HL-60/S4 treated with retinoic acid at 250 ng/mL for 4 days and 3 days (cell line): ENCODE data around the gene UNC5B.
"Not testable (repeated sequence)": the region's sequence is repeated elsewhere in the genome, so short reads cannot be mapped to it uniquely, and the experiment has no call there.

Experiments
- in situ Hi-C: fragments of 300-500 bp; cut with MboI; formaldehyde crosslinking; loops from 2 replicates; pipeline ENCODE4 v1.7.0; 2022; ENCODE audit warnings: low sequenced_read_pairs

The UNC5B gene

DNA sequence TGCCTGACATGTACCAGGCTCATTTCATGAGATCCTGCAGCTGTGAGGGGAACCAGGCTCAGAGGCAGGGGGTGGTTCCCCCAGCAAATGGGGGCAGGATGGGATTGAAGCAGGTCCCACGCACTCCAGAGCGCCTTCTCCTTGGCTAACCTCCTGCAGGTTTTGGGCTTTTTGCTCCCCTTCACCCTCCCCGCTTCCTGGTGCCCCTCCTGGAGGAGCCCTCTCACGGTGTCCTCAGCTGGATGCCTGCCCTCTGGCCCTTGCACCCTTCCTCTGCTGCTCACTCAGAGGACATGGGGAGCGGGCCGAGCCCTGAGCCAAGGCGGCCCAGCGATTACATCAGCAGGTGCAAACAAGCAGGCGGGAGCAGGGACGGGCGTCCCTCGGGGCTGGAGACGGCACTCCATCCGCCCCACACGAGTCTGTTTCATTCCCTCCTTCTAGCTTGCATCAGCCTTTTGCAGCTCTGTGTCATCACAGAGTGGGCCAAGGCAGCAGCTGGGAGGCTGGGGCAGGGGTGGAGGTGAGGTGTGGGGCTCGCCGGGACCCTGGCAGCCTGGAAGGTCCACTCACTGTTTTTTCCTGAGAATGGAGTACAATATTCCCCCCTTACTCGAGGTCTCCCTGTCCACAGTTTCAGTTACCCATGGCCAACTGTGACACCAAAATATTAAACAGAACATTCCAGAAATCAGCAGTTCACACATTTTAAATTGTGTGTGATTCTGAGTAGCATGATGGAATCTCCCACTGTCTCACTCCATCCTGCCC, 54.0 kb downstream of the UNC5B start:
- in situ Hi-C loops, result no loop called here

GRCh38 chr10:71266918-71267442, 54.6 kb downstream of the UNC5B start:
- in situ Hi-C loops, result no loop called here

DNA sequence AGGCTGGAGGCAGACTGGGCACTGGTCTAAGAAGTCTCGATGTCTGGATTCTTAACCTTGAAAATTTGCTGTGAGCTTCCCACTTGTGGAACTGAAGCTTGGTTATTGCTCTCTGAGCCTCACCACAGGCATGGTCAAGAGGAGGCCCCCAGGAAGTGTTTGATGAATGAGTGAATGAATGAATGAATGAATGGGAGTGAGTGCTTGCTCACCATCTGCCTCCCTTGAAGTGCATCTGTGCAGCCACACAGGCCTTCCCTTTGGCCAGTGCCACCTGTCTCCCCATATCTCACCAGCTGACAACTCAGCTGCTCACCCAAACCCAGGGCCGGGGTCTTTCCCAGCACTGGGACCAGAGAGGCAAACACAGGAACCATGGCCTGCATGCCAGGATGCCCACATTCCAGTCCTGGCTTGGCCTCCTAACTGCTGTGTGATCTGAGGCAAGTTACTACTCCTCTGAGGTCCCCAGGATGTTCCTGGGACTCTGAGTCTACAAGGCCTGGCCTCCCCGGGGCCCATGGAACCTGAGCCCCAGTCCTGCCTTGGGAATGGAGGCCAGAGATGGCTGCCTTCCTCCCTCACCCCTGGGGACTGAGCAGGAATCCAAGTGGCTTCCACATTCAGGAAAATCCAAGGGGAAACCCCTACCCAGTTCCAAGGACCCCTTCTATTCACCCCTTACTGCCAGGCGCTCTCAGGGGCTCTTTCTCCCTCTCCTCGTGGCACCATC, 55.3 kb downstream of the UNC5B start:
- in situ Hi-C loops, result no loop called here

DNA sequence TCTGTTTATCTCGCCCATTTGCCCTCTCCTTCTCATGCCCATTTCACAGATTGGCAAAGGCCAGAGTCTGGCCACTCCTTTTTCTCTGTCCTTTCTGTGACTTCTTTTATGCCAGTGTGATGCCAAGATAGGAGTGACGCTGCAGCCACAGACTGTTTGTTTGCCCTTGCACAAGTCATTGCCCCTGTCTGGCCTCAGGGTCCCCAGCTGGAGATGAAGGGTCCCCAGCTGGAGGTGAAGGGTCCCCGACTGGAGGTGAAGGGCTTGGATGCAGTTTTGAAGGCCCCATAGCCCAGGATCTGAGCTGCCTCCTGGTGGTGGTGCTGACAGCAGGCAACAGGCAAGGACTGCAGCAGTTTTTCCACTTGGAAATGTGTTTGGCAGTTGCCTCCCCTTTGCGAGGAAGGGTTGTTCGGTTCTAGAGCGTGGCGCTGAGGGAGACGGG, 55.9 kb downstream of the UNC5B start:
- in situ Hi-C loops, result no loop called here

- in situ Hi-C loops, result no loop called here
These were observed 56.4 kb downstream of the UNC5B start for GRCh38 chr10:71268758-71269157.

- in situ Hi-C loops, result no loop called here
These were observed 57.2 kb downstream of the UNC5B start for GRCh38 chr10:71269301-71270288.

- in situ Hi-C loops, result no loop called here
These were observed 58.2 kb downstream of the UNC5B start for GRCh38 chr10:71270301-71271220.

DNA sequence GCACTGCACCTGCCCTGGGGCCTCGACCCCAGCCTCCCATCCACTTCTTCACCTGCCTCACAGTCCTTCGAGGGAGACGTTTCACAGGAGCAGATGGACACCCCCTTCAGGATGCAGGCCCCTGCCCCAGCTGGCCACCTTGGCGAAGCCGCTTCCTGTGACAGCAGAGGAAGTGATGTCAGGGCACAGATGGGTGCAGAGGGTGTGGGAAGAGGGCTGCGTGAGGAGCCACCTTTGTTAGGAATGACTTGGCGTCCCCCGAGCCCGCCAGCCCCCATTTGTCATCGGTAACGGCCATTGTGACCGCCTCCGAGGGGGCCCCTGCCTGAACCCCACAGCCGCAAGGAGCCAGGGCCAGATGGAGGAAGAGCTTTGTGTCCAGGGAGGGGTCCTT, 59.3 kb downstream of the UNC5B start:
- in situ Hi-C loops, result no loop called here

GRCh38 chr10:71272056-71272771, 59.8 kb downstream of the UNC5B start:
- in situ Hi-C loops, result no loop called here

DNA sequence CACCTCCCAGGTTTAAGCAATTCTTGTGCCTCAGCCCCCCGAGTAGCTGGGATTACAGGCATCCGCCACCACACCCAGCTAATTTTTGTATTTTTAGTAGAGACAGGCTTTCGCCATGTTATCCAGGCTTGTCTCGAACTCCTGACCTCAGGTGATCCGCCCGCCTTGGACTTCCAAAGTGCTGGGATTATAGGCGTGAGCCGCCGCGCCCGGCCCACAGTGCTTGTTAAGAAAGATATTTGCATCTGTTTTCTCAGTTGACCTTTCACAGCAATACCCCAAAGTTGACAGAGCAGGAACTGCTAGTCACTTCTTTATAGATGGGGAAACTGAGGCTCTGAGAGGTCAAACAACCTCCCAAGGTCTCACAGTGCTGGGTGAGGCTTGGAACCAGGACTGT, 60.6 kb downstream of the UNC5B start:
- in situ Hi-C loops, result not testable (repeated sequence)

- in situ Hi-C loops, result no loop called here
These were observed 61.1 kb downstream of the UNC5B start for GRCh38 chr10:71273506-71273905.

DNA sequence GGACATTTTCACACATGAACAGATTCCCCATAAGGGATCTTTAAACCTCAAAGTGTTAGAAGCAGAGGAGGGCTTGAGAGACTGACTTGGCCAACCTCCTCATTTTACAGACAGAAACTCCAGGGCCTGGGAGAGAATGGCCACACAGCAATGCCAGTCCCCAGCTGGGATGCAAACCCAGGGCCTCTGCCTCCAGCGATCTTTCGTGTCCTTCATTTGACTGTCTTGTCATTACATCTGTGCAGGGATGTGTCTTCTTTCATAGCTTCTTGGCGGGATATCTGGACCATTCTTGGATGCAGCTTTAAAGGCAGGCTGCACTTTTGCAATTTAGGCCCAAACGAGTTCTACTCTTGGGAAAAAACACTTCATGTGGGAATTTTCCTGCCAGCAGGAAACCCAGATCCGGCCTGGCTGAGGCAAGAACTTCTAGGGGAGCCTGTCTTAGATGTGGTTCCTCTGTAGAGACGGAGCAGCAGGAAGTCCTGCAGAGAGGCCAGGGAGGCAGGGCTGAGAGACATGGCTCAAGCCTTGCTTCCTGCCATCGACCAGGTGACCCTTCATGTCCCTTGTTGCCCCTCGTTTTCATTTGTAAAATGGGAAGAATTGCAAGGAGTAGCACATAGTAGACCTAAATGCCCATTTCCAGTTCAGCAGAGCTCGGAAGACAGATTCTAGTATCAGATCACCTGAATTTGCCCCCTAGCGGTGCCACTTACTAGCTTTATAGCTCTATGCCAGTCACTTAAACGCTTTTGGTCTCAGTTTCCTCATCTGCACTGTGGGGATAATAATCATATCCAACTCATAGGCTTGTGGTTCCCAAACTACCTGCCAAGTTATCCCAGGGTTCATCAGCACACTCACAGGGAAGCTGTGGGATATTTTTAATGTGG, 62.8 kb downstream of the UNC5B start:
- in situ Hi-C loops, result no loop called here

DNA sequence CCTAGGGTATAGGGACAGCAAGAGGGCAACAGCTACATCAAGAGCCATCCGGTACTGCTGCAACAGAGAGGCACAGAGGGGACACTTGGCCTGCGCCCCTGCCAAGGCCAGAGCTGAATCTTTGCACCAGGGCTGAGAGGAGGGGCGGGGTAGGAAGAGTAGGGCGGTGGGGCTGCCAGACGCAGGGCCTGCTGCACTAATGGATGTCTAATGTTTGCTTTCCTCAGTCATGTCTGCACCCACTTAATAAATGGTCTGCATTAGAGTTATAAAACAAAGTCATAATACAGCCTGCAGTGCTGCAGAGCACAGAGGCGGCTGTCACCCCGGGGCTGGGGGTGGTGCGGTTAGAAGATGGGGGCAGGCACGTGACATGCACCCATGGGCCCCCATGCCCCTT, 64.5 kb downstream of the UNC5B start:
- in situ Hi-C loops, result no loop called here

DNA sequence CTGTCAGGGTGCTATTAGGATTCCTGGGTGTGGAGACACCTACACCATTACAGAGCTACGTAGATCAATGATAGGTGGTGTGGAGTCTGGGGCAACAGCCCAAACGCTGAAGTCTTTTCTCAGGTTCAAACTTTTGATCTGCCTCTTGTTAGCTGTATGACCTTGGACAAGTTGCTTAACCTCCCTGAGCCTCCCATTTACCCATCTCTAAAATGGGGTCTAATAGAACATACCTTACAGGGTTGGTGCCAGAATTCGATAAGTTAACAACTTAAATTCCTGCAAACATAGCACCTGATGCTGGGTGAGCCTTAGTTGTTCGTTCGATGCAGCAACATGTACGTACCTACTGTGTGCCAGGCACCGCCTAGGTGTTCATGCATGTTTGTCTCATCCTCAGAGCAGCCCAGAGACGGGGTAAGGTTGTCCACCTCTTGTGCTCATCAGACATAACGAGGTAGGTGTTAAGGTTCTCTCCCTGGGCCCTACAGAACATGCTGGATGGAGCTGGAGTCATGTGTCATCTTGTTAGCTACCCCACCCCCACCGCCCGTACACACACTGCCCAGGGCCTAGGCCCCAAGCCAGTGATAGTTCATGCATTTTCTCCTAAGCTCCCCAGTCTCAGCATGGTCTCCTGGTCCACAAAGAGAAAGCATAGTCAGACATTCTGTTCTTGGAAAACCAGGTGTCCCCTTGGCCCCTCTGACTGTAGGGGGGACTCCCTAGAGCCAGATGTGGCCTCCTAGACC, 65.7 kb downstream of the UNC5B start:
- in situ Hi-C loops, result no loop called here

GRCh38 chr10:71278691-71279588, 66.6 kb downstream of the UNC5B start:
- in situ Hi-C loops, result no loop called here

DNA sequence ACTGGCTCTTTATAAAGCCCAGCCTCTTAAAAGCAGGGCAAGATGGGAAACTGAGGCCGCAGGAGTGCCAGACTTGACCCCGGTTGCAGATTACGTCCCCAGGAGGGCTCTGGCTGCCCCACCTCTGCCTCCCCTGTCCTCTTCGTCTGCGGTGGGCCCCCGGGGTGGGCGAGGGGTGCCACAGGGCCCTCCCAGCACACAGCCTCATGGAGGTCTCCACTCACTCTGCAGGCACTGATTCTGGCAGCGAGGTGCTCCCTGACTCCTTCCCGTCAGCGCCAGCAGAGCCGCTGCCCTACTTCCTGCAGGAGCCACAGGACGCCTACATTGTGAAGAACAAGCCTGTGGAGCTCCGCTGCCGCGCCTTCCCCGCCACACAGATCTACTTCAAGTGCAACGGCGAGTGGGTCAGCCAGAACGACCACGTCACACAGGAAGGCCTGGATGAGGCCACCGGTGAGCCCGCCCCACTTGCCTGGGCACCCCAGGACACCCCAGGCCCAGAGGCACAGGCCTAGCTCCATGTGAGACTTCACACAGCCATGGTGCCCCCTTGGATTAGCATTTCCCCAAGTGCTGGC, 67.3 kb downstream of the UNC5B start:
- in situ Hi-C loops, result loop anchor here (10.0 kb wide), 1 partner anchor 375 kb away; no protein-coding TSS in a partner anchor
